A673 (cell line): ENCODE data around the gene CHST1. TPM values are rescaled to one million over a fixed set of nuclear protein-coding genes. Genes with fewer than 3 reads are reported as not detected.

Experiments
- BruUV-seq: library from RNA; stranded (reverse); fragments of 400-500 nt; replicated peaks from 2 replicates; lab custom pipeline; 2021; lab: Mats Ljungman, UMichigan
- CTCF ChIA-PET: fragments of 300-600 bp; sonication (Branson Sonifier 250); formaldehyde crosslinking; loops from one replicate; lab custom pipeline; 2022; ENCODE audit warnings: antibody characterized with exemption; lab: Charles Lee
- POLR2A ChIA-PET: fragments of 300-600 bp; sonication (Branson Sonifier 250); formaldehyde crosslinking; loops from one replicate; lab custom pipeline; 2022; ENCODE audit warnings: antibody characterized with exemption; ENCODE audit not compliant: low non-redundant PET; lab: Charles Lee
- DNase-seq: peaks from one replicate; pipeline ENCODE4 v3.0.0-alpha.2; 2015; ENCODE audit warnings: low spot score
- H3K27ac ChIP-seq: fragments of 200-600 bp; sonication (generic); 2 replicates; pipeline ENCODE4 v1.5.1; 2016; ENCODE audit warnings: mixed run types, low read depth, mild to moderate bottlenecking, mixed read lengths, antibody characterized with exemption, low read length; ENCODE audit not compliant: poor library complexity, severe bottlenecking
- H3K27me3 ChIP-seq: fragments of 200-600 bp; sonication (generic); replicated peaks from 2 replicates; pipeline ENCODE4 v1.6.1; 2017; ENCODE audit warnings: mixed run types, low read depth, mild to moderate bottlenecking, mixed read lengths, antibody characterized with exemption, low read length; ENCODE audit not compliant: insufficient read depth, poor library complexity
- H3K36me3 ChIP-seq: fragments of 200-600 bp; sonication (generic); 2 replicates; pipeline ENCODE4 v1.6.1; 2016; ENCODE audit warnings: mixed run types, mild to moderate bottlenecking, mixed read lengths, antibody characterized with exemption, low read length; ENCODE audit not compliant: insufficient read depth, poor library complexity, severe bottlenecking
- H3K4me1 ChIP-seq: fragments of 200-600 bp; sonication (generic); 2 replicates; pipeline ENCODE4 v1.6.1; 2017; ENCODE audit warnings: mixed run types, mild to moderate bottlenecking, mixed read lengths, antibody characterized with exemption, low read length; ENCODE audit not compliant: insufficient read depth, poor library complexity, severe bottlenecking
- H3K4me3 ChIP-seq: fragments of 200-600 bp; sonication (generic); 2 replicates; pipeline ENCODE4 v1.5.1; 2016; ENCODE audit warnings: low read depth, mixed run types, mild to moderate bottlenecking, mixed read lengths, low read length; ENCODE audit not compliant: poor library complexity, severe bottlenecking
- H3K9me3 ChIP-seq: fragments of 200-600 bp; sonication (generic); 2 replicates; pipeline ENCODE4 v1.6.1; 2016; ENCODE audit warnings: mixed run types, low read depth, mild to moderate bottlenecking, mixed read lengths, antibody characterized with exemption, low read length; ENCODE audit not compliant: poor library complexity, severe bottlenecking
- EZH2 ChIP-seq: fragments of 200-600 bp; sonication (generic); IDR thresholded peaks from 2 replicates; pipeline ENCODE4 v1.6.1; 2017; ENCODE audit warnings: borderline replicate concordance, low read depth, mild to moderate bottlenecking, mixed read lengths, antibody characterized with exemption, low read length; ENCODE audit not compliant: poor library complexity, severe bottlenecking
- intact Hi-C: fragments of 100-400 bp; cut with micrococcal nuclease; formaldehyde crosslinking; loops from one replicate; pipeline ENCODE4 v1.10.0; 2022; ENCODE audit not compliant: unreplicated experiment
- total RNA-seq: library from RNA; stranded (reverse); gene quantifications from 2 replicates; pipeline ENCODE4 v1.2.3, GENCODE V29; 2021
- TF ChIP-seq, protein P1 (sequence below): fragments of 300-800, 200-600 bp; sonication (generic); conservative IDR thresholded peaks from 2 replicates; pipeline ENCODE4 v1.5.1; 2017; ENCODE audit warnings: low read depth, mild to moderate bottlenecking, antibody characterized with exemption, low read length, moderate library complexity, mixed read lengths

CHST1 gene
- total RNA-seq, 1 experiment from 2014 or later: 17.0 TPM

DNA sequence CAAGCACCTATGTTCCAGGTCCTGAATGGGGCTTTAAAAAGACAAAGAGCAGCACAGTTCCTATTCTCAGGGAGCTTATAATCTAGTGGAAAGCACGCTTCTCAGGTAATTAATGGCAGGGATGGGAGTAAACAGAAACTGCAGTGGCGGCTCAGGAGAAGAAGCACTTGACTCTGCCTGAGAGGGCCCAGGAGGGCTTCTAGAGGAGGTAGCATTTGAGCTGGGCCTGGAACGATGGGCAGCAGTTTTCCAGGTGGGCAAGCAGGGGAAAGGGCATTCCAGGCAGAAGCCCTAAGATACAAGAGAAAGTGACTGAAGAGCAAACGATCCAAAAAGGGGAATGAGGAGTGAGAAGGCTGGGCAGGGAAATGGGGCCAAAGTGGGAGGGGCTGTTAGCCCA is 37.1 kb upstream of the CHST1 start:
- no peak overlapping the region for H3K4me3 ChIP-seq
- no peak for DNase-seq
- no peaks in the 10 kb centered on the region for H3K9me3 ChIP-seq
- BruUV-seq: no TSS peak
- TF ChIP-seq, protein P1, sequence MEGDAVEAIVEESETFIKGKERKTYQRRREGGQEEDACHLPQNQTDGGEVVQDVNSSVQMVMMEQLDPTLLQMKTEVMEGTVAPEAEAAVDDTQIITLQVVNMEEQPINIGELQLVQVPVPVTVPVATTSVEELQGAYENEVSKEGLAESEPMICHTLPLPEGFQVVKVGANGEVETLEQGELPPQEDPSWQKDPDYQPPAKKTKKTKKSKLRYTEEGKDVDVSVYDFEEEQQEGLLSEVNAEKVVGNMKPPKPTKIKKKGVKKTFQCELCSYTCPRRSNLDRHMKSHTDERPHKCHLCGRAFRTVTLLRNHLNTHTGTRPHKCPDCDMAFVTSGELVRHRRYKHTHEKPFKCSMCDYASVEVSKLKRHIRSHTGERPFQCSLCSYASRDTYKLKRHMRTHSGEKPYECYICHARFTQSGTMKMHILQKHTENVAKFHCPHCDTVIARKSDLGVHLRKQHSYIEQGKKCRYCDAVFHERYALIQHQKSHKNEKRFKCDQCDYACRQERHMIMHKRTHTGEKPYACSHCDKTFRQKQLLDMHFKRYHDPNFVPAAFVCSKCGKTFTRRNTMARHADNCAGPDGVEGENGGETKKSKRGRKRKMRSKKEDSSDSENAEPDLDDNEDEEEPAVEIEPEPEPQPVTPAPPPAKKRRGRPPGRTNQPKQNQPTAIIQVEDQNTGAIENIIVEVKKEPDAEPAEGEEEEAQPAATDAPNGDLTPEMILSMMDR: no peak
- no peak for TF ChIP-seq EZH2
- no peaks in the 10 kb centered on the region for H3K4me1 ChIP-seq
- no peaks in the 10 kb centered on the region for H3K27me3 ChIP-seq
- H3K36me3 ChIP-seq: no peaks in the 10 kb centered on the region
- POLR2A ChIA-PET: interaction anchor here (0.7 kb wide), 1 partner anchor 171 kb away, joined by 10 read pairs; no protein-coding TSS in a partner anchor
- no peak overlapping the region for H3K27ac ChIP-seq
- CTCF ChIA-PET: no interaction called here
- intact Hi-C loops: no loop called here

DNA sequence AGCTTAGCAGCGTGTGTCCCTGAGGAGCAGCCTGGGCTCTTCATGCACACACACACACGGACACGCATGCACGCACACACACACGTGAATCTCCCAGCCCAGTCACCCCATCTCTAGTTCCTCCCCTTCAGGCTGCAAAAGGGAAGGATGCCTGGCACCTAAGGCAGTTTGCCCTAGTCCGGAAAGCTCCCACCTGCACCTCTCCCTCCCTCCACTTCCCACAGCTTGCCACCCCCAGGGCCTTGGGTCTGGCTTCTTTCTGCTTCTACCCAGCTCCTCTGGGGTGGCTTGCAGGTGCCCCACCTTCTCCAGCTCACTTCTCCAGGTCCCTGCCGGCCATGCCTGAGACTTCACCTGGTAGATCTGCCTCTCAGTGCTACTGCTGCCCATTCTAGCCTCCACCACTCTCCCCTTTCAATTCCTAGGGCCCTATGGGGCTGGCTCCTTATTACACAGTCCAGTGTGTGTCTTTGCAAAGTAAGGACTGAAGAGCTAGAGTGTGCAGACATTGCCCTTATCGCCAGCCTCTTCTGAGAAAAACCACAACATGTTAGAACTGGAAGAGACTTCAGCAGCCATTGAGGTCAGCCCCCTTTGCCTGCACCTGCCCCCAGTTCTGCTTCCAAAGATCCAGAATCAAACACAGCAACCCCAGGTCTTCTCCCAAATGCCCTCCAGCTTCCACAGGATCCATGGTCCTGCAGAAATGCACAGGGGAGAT is 33.5 kb upstream of the CHST1 start:
- POLR2A ChIA-PET: interaction anchor here (0.7 kb wide), 1 partner anchor 1287 kb away, joined by 3 read pairs; no protein-coding TSS in a partner anchor
- no peaks in the 10 kb centered on the region for H3K27me3 ChIP-seq
- no TSS peak for BruUV-seq
- no peak overlapping the region for H3K27ac ChIP-seq
- CTCF ChIA-PET: interaction anchor here (0.6 kb wide), 1 partner anchor 34 kb away, joined by 3 read pairs; no protein-coding TSS in a partner anchor
- intact Hi-C loops: no loop called here
- TF ChIP-seq, protein P1: no peak
- no peak for TF ChIP-seq EZH2
- no peak overlapping the region for H3K4me3 ChIP-seq
- no peaks in the 10 kb centered on the region for H3K9me3 ChIP-seq
- H3K36me3 ChIP-seq: no peaks in the 10 kb centered on the region
- no peaks in the 10 kb centered on the region for H3K4me1 ChIP-seq
- DNase-seq: no peak

DNA sequence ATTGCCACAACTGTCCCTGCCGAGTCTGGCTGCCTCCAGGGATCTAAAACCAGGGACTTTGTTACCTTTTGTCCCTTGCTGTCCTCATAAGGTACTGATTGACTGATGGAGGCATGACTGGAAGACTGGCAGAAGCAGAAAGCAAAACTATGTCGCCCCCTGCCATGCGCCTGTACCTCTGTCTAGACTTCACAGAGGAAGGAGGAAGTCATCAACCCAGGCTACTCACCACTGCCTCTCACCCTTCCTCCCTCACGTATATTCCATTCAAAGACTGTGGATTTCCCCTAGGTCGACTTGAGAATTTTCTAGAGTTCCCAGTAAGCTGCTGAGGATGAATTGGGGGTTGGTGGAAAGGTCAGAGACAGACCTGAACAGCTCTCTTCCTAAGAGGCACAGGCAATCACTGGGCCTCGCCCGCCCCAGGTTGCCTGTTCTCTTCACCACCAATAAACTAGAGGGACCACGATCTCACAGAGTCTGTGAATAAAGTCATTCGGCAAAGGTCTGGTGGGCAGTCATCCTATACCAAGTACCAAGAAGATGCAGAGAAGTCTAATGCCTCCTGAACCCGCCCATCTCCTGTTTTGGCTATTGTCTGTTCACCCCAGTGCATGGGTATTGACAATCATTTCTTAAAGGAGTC is 27.5 kb upstream of the CHST1 start:
- TF ChIP-seq EZH2: no peak
- TF ChIP-seq, protein P1: no peak; the same call in 1 of the 2 replicates
- POLR2A ChIA-PET: no interaction called here
- BruUV-seq: no TSS peak

More for the DNA sequence above, 27.5 kb upstream of the CHST1 start:
- CTCF ChIA-PET: interaction anchor here (0.5 to 1.0 kb wide), 2 partner anchors 76 to 79 kb away, joined by 3 to 8 read pairs; no protein-coding TSS in a partner anchor
- no peaks in the 10 kb centered on the region for H3K36me3 ChIP-seq
- no peaks in the 10 kb centered on the region for H3K9me3 ChIP-seq
- H3K27ac ChIP-seq: no peak overlapping the region
- H3K27me3 ChIP-seq: no peaks in the 10 kb centered on the region
- intact Hi-C loops: no loop called here
- no peaks in the 10 kb centered on the region for H3K4me1 ChIP-seq
- DNase-seq: no peak
- no peak overlapping the region for H3K4me3 ChIP-seq
